Colon (tissue), 2 donors: ENCODE results near the gene POF1B.
"Not testable (repeated sequence)": the region's sequence is repeated elsewhere in the genome, so short reads cannot be mapped to it uniquely, and the experiment has no call there.

Experiments used
- FAIRE-seq: peaks from 2 replicates; lab custom pipeline; 2012; peaks lifted over from hg19 to GRCh38; lab: Jason Lieb, UNC
- donor health status: control.
- donor health status: control.

POF1B gene, protein sequence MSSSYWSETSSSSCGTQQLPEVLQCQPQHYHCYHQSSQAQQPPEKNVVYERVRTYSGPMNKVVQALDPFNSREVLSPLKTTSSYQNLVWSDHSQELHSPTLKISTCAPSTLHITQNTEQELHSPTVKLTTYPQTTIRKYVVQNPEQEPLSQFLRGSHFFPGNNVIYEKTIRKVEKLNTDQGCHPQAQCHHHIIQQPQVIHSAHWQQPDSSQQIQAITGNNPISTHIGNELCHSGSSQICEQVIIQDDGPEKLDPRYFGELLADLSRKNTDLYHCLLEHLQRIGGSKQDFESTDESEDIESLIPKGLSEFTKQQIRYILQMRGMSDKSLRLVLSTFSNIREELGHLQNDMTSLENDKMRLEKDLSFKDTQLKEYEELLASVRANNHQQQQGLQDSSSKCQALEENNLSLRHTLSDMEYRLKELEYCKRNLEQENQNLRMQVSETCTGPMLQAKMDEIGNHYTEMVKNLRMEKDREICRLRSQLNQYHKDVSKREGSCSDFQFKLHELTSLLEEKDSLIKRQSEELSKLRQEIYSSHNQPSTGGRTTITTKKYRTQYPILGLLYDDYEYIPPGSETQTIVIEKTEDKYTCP

DNA sequence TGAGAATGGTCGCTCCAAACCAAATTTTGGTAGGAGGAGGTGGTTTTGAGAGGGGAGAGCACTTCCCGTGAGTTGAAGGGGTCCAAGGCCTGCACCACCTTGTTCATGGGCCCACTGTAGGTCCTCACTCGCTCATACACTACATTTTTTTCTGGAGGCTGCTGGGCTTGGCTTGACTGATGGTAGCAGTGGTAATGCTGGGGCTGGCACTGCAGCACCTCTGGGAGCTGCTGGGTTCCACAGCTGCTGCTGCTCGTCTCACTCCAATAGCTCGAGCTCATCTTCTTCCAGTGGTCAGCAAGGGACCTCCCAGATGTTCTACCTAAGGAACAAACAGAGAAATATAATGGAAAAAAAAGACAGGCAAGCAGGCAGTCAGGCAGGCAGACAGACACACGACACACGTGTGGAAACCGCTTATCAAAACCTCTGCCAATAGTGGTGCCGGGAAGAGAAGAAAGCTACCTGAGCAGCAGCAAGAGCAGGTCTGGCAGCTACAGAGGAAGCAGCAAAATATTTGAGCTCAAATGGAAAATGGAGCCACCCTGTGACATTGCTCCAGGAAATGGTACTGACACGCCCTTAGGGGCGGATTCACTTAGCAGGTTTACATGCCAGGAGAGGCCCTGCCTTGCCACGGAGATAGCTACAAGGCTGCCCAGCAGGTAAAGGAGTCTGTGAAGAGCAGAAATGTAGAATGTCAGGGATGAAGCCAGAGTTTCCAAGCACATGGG lies at the start of gene POF1B:
POF1B (minus strand) TSS at position 492 of the 734 bp plus-strand sequence; CDS start at position 281, 211 bp downstream.
- FAIRE-seq: no peak

DNA sequence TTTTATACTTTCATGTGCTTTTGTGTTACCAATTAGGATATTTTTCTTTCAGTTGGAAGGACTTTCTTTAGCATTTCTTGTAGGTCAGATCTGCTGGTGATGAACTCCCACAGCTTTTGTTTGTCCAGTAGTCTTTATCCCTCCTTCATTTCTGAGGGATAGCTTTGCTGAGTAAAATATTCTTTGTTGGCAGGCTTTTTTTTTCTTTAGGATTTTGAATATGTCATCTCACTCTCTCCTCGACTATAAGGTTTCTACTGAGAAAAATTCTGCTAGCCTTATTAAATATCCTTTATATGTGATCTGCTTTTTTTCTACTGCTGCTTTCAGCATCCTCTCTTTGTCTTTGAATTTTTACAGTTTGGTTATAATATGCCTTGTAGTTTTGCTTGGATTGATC lies 49.6 kb upstream of the POF1B start:
- peak; percentile 28 for FAIRE-seq

GRCh38 chrX:85419293-85419692 lies 39.8 kb upstream of the POF1B start:
- no peak for FAIRE-seq

DNA sequence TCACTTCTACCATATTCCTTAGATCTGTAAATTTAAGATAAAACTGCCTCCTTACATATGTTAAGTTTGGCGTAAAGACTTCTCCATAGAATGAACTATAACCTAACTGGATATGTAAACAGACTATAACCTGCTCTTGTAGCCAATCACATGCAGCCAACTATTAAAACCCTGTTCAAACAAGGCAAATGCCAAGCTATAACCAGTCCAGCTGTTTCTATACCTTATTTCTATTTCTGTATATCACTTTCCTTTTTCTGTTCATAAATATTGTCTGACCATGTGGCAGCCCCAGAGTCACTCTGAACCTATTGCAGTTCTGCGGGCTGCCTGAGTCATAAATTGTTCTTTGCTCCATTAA lies 12.4 kb upstream of the POF1B start:
- FAIRE-seq: peak; percentile 21

- FAIRE-seq: peak; percentile 47
Measured at GRCh38 chrX:85391185-85391877, 11.9 kb upstream of the POF1B start.

DNA sequence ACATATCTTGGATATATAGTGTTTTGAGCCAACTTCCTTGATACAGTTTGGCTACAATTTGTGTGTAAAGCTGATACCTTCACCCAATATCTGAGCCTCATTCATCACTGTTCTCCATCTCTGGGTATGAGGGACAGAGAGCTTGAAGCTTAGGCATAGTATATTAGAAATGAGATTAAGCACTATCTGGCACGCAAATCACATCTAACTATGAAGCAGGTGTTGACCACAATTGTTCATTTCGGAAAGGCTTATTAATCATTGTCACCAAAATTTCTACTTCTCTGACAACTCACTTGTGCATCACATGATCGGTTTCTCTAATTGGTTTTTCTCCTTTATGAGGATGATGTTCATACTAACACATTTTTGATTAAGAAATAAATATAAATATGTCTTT lies 2.1 kb upstream of the POF1B start:
- FAIRE-seq: no peak

GRCh38 chrX:85378461-85378860 lies 1.0 kb downstream of the POF1B start:
- peak; percentile 77 for FAIRE-seq

DNA sequence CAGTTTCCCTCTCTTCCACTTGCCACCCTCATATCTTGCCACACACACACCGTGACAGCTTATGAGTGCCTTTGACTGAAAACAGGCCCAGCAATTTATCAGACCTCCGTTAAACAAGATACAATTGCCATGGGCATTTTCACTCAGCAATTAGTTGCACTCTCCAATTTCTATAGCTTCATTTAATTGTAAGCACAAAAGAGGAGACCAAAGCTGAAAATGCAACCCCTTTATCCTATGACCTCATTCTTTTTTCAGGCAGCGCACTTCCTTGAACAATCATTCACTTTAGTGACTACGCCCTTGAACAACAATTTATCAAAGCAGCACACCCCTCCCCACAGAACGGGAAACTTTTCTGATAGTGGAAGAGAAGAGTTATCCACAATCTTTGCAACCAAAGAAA lies 4.1 kb downstream of the POF1B start:
- FAIRE-seq: no peak

GRCh38 chrX:85365370-85365995 lies 14.0 kb downstream of the POF1B start:
- no peak for FAIRE-seq

DNA sequence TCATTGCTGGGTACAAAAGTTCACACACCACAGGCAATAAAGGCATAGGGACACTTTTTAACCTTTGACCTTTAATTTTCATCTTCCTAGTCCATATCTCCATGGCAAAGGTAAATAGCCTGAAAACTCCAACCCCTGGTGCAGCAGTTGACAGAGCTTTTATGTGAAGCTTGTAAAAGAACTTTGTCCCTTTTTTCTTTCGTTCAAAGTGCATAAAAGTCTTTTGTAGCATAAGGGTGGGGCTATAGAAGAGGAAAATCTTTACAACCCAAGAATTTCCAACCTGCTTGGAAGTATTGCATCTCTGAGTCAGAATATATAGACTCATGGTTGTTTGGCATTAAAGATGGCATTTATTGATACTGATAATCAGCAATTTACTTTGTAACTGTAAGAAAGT lies 20.4 kb downstream of the POF1B start:
- FAIRE-seq: peak; percentile 99

GRCh38 chrX:85345523-85345922 lies 33.9 kb downstream of the POF1B start:
- FAIRE-seq: no peak

GRCh38 chrX:85327060-85327333 lies 52.5 kb downstream of the POF1B start:
- FAIRE-seq: no peak

- no peak for FAIRE-seq
Measured at GRCh38 chrX:85326234-85327059, 53.0 kb downstream of the POF1B start.

DNA sequence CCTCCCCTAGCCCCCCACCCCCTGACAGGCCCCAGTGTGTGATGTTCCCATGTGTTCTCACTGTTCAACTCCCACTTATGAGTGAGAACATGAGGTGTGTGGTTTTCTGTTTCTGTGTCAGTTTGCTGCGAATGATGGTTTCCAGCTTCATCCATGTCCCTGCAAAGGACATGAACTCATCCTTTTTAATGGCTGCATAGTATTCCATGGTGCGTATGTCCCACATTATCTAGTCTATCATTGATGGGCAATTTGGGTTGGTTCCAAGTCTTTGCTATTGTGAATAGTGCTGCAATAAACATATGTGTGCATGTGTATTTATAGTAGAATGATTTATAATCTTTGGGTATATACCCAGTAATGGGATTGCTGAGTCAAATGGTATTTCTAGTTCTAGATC lies 68.1 kb downstream of the POF1B start:
- not testable (repeated sequence) for FAIRE-seq

DNA sequence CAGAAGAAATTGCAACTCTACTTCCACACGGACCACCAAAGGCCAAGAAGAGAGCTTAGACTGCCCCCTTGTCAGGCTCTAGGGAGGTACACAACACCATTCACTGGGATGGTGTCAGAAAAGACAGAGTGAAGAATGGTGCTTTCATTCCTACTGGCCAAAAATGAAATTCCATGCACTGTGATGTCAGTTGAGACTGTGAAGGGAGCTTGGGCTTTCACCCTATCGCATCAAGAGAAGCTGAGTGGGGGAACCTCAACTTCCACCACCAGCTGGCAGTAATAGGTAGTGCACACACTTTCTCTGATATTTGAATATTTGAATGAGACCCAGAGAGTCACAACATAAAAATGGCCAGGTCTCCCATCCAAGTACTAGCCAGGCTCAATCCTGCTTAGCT lies 69.7 kb downstream of the POF1B start:
- FAIRE-seq: no peak

- no peak for FAIRE-seq
Measured at GRCh38 chrX:85303544-85303943, 75.9 kb downstream of the POF1B start.

GRCh38 chrX:85288992-85289723 lies 90.3 kb downstream of the POF1B start:
- FAIRE-seq: no peak

- FAIRE-seq: not testable (repeated sequence)
Measured at GRCh38 chrX:85285286-85285685, 94.2 kb downstream of the POF1B start.

DNA sequence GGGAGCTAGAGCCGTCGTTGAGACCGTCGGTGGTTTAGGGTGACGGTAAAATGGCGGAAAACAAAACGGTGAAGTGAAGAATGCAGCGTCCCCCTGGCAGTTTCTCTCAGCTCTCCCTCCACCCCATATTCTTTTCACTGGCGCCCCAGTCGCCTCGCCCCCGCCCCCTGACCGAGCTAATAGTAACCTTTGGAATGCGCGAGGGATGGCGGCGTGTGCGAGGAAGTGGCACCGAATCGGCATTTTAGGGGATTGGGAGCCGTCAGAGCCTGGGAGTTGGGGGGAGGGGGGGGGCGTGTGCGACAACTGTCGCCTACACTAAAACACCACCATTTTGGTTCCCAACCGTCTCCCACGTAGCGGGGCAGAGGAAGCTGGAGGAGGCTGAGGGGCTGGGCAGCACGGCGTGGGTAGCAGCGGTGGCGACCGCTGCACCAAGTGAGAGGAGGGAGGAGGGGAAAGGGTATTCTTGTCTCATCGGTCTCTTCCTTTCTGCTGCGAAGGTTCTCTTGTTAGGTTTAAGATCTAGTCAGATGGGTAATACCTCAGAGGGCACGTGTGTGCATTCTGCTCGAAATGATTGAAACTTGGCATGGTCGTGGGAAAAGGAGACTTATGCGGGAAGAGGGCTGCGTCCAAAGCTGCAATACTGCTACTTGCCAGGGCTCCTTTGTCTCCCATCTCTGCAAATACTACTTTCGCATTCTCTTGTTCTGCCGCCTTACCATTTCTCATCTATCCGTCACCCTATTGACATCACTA lies 134.8 kb downstream of the POF1B start:
- FAIRE-seq: no peak
